HL-60 (cell line): ENCODE data around the gene MANBA.

Source experiments
- GABPA ChIP-seq: IDR thresholded peaks from 2 replicates; pipeline ENCODE4 v1.6.1; 2012; ENCODE audit warnings: low read depth
- POLR2AphosphoS5 ChIP-seq: IDR thresholded peaks from 2 replicates; pipeline ENCODE4 v1.6.1; 2012; ENCODE audit warnings: low read depth
- SPI1 ChIP-seq: IDR thresholded peaks from 2 replicates; pipeline ENCODE4 v1.6.1; 2012; ENCODE audit warnings: low read depth, mild to moderate bottlenecking, borderline replicate concordance
- TF ChIP-seq, protein P1 (sequence below): IDR thresholded peaks from one replicate; pipeline ENCODE4 v1.5.1; 2011; ENCODE audit warnings: low read length, control low read depth, inconsistent platforms; ENCODE audit not compliant: insufficient read depth
- TF ChIP-seq, protein P2 (sequence below): IDR thresholded peaks from 2 replicates; pipeline ENCODE4 v1.6.1; 2012; ENCODE audit warnings: low read depth; ENCODE audit not compliant: insufficient replicate concordance

DNA sequence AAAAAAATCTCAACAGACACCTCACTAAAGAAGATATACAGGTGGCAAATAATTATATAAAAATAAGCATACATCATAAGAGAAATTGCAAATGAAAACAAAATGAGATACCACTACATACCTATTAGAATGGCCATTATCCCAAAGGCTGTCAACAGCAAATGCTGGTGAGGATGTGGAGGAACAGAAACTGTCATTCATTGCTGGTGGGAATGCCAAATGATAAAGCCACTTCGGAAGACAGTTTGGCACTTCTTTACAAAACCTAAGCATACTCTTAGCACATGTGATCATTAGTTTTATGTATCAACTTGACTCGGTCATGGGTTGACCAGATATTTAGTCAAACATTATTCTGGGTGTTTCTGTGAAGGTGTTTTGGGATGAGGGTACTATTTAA is 13.5 kb upstream of the MANBA start:
- TF ChIP-seq, protein P1, sequence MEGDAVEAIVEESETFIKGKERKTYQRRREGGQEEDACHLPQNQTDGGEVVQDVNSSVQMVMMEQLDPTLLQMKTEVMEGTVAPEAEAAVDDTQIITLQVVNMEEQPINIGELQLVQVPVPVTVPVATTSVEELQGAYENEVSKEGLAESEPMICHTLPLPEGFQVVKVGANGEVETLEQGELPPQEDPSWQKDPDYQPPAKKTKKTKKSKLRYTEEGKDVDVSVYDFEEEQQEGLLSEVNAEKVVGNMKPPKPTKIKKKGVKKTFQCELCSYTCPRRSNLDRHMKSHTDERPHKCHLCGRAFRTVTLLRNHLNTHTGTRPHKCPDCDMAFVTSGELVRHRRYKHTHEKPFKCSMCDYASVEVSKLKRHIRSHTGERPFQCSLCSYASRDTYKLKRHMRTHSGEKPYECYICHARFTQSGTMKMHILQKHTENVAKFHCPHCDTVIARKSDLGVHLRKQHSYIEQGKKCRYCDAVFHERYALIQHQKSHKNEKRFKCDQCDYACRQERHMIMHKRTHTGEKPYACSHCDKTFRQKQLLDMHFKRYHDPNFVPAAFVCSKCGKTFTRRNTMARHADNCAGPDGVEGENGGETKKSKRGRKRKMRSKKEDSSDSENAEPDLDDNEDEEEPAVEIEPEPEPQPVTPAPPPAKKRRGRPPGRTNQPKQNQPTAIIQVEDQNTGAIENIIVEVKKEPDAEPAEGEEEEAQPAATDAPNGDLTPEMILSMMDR = no peak
- no peak for TF ChIP-seq GABPA
- TF ChIP-seq POLR2AphosphoS5 = no peak
- TF ChIP-seq, protein P2, sequence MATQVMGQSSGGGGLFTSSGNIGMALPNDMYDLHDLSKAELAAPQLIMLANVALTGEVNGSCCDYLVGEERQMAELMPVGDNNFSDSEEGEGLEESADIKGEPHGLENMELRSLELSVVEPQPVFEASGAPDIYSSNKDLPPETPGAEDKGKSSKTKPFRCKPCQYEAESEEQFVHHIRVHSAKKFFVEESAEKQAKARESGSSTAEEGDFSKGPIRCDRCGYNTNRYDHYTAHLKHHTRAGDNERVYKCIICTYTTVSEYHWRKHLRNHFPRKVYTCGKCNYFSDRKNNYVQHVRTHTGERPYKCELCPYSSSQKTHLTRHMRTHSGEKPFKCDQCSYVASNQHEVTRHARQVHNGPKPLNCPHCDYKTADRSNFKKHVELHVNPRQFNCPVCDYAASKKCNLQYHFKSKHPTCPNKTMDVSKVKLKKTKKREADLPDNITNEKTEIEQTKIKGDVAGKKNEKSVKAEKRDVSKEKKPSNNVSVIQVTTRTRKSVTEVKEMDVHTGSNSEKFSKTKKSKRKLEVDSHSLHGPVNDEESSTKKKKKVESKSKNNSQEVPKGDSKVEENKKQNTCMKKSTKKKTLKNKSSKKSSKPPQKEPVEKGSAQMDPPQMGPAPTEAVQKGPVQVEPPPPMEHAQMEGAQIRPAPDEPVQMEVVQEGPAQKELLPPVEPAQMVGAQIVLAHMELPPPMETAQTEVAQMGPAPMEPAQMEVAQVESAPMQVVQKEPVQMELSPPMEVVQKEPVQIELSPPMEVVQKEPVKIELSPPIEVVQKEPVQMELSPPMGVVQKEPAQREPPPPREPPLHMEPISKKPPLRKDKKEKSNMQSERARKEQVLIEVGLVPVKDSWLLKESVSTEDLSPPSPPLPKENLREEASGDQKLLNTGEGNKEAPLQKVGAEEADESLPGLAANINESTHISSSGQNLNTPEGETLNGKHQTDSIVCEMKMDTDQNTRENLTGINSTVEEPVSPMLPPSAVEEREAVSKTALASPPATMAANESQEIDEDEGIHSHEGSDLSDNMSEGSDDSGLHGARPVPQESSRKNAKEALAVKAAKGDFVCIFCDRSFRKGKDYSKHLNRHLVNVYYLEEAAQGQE = no peak
- no peak for TF ChIP-seq SPI1
